Lung (tissue), 12 donors: ENCODE measurements around the gene ZNF580. TPM values are rescaled to one million over a fixed set of nuclear protein-coding genes. Genes with fewer than 3 reads are reported as not detected.

Experiments
- ATAC-seq: fragments of 200-7000 bp; cut with Tn5 transposase; one replicate; pipeline ENCODE4 v1.9.1; 2020; ENCODE audit warnings: moderate number of reproducible peaks; ENCODE audit not compliant: insufficient read depth, low FRiP score
- DNase-seq, 3 donors: peaks; one replicate each; pipeline ENCODE4 v3.0.0-alpha.2; 2013 to 2017
- H3K27ac ChIP-seq, 2 donors: one replicate each; pipeline ENCODE4 v1.5.1; 2013; ENCODE audit warnings: mild to moderate bottlenecking in 2 of 2, moderate library complexity in 2 of 2, control low read depth in 1 of 2, inconsistent platforms in 1 of 2, low read depth in 1 of 2, low read length in 1 of 2
- H3K27me3 ChIP-seq, 3 donors: one replicate each; pipeline ENCODE4 v1.5.1; 2013; ENCODE audit warnings: low read length in 2 of 3; ENCODE audit not compliant: control insufficient read depth in 3 of 3, insufficient read depth in 3 of 3
- H3K36me3 ChIP-seq, 4 donors: one replicate each; pipeline ENCODE4 v1.5.1; 2013; ENCODE audit warnings: low read length in 4 of 4, mild to moderate bottlenecking in 1 of 4, moderate library complexity in 1 of 4; ENCODE audit not compliant: control insufficient read depth in 4 of 4, insufficient read depth in 4 of 4
- H3K4me1 ChIP-seq, 5 donors: one replicate each; pipeline ENCODE4 v1.5.1; 2013; ENCODE audit warnings: low read length in 5 of 5, mild to moderate bottlenecking in 2 of 5, moderate library complexity in 1 of 5; ENCODE audit not compliant: control insufficient read depth in 5 of 5, insufficient read depth in 5 of 5
- H3K4me3 ChIP-seq: one replicate; pipeline ENCODE4 v1.5.1; 2013; ENCODE audit warnings: mild to moderate bottlenecking, control low read depth, moderate library complexity
- H3K9ac ChIP-seq, 2 donors: one replicate each; pipeline ENCODE4 v1.5.1; 2013; ENCODE audit warnings: low read length in 2 of 2, control low read depth in 1 of 2; ENCODE audit not compliant: insufficient read depth in 1 of 2
- H3K9me3 ChIP-seq, 4 donors: one replicate each; pipeline ENCODE4 v1.5.1; 2013; ENCODE audit warnings: low read length in 3 of 4, mild to moderate bottlenecking in 1 of 4, moderate library complexity in 1 of 4; ENCODE audit not compliant: control insufficient read depth in 4 of 4, insufficient read depth in 3 of 4
- WGBS, 2 donors: extraction: QIAGEN DNeasy Blood & Tissue Kit; methylation state at CpG; one replicate each; pipeline ENCODE4 v1.1.7; 2013; 5-methylcytosine and 5-hydroxymethylcytosine counted together
- polyA plus RNA-seq, 2 donors: library from polyadenylated mRNA; stranded (reverse); fragments of 200-250 nt; gene quantifications; one replicate each; pipeline ENCODE4 v1.2.1, GENCODE V29; 2013
- total RNA-seq, 2 donors: library from RNA; depleted of rRNA in 1 of 2; stranded (reverse); fragments of >200 nt in 1 of 2; gene quantifications; one replicate each; pipeline ENCODE4 v1.2.1, GENCODE V29; 2014 to 2021
- TF ChIP-seq, protein P1 (sequence below): IDR thresholded peaks from 2 replicates; pipeline ENCODE4 v1.5.1; 2012; ENCODE audit warnings: mild to moderate bottlenecking; ENCODE audit errors: control extremely low read depth, extremely low read depth
- donor health status: control.
- donor health status: control.
- donor health status: Bipolar disorder and iron deficiency.
- donor health status: healthy.
- donor health status: DM: yes; HTN: yes; CAD: no.

Gene ZNF580
- total and polyA plus RNA-seq, 4 donors: 11.1 to 41.3 (median 30.8) TPM

- no peak for DNase-seq
- Histone ChIP-seq H3K9ac (no peak overlapping the region), H3K9me3 (no peaks in the 10 kb centered on the region), H3K27ac (no peak overlapping the region), H3K36me3 (peaks cover 13 to 52% (median 21%) of the 10 kb centered on the region in 4 donors), H3K4me1 (peaks cover 0 to 9% (median 6%) of the 10 kb centered on the region in 5 donors), H3K27me3 (no peaks in the 10 kb centered on the region), H3K4me3 (no peak overlapping the region)
- TF ChIP-seq, protein P1, sequence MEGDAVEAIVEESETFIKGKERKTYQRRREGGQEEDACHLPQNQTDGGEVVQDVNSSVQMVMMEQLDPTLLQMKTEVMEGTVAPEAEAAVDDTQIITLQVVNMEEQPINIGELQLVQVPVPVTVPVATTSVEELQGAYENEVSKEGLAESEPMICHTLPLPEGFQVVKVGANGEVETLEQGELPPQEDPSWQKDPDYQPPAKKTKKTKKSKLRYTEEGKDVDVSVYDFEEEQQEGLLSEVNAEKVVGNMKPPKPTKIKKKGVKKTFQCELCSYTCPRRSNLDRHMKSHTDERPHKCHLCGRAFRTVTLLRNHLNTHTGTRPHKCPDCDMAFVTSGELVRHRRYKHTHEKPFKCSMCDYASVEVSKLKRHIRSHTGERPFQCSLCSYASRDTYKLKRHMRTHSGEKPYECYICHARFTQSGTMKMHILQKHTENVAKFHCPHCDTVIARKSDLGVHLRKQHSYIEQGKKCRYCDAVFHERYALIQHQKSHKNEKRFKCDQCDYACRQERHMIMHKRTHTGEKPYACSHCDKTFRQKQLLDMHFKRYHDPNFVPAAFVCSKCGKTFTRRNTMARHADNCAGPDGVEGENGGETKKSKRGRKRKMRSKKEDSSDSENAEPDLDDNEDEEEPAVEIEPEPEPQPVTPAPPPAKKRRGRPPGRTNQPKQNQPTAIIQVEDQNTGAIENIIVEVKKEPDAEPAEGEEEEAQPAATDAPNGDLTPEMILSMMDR: no peak
- 96% methylated on average over 56 to 75 of the region's 75 CpGs for WGBS, 2 donors
- no peak for ATAC-seq
Observed at GRCh38 chr19:55613930-55614710, 26.7 kb upstream of the ZNF580 start.

DNA sequence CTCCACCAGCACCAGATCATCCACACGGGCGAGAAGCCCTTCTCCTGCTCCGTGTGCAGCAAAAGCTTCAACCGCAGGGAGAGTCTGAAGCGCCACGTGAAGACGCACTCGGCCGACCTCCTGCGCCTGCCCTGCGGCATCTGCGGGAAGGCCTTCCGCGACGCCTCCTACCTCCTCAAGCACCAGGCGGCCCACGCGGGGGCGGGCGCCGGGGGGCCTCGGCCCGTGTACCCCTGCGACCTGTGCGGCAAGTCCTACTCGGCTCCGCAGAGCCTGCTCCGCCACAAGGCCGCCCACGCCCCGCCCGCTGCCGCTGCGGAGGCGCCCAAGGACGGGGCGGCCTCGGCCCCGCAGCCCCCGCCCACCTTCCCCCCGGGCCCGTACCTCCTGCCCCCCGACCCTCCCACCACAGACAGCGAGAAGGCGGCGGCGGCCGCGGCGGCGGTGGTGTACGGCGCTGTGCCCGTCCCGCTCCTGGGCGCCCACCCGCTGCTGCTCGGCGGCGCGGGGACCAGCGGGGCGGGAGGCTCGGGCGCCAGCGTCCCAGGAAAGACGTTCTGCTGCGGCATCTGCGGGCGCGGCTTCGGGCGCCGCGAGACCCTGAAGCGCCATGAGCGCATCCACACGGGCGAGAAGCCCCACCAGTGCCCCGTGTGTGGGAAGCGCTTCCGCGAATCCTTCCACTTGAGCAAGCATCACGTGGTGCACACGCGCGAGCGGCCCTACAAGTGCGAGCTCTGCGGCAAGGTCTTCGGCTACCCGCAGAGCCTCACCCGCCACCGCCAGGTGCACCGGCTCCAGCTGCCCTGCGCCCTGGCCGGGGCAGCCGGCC is 25.9 kb upstream of the ZNF580 start:
- no peak for ATAC-seq
- no peaks in the 10 kb centered on the region for H3K27me3 ChIP-seq
- H3K4me3 ChIP-seq: no peak overlapping the region
- H3K27ac ChIP-seq: no peak overlapping the region
- no peak for DNase-seq
- H3K9me3 ChIP-seq: no peaks in the 10 kb centered on the region
- H3K4me1 ChIP-seq: peaks cover 4 to 13% (median 9%) of the 10 kb centered on the region in 5 donors
- no peak overlapping the region for H3K9ac ChIP-seq
- 98% methylated on average over 88 to 98 of the region's 98 CpGs for WGBS, 2 donors
- peaks cover 11 to 45% (median 15%) of the 10 kb centered on the region in 4 donors for H3K36me3 ChIP-seq
- TF ChIP-seq, protein P1: no peak

DNA sequence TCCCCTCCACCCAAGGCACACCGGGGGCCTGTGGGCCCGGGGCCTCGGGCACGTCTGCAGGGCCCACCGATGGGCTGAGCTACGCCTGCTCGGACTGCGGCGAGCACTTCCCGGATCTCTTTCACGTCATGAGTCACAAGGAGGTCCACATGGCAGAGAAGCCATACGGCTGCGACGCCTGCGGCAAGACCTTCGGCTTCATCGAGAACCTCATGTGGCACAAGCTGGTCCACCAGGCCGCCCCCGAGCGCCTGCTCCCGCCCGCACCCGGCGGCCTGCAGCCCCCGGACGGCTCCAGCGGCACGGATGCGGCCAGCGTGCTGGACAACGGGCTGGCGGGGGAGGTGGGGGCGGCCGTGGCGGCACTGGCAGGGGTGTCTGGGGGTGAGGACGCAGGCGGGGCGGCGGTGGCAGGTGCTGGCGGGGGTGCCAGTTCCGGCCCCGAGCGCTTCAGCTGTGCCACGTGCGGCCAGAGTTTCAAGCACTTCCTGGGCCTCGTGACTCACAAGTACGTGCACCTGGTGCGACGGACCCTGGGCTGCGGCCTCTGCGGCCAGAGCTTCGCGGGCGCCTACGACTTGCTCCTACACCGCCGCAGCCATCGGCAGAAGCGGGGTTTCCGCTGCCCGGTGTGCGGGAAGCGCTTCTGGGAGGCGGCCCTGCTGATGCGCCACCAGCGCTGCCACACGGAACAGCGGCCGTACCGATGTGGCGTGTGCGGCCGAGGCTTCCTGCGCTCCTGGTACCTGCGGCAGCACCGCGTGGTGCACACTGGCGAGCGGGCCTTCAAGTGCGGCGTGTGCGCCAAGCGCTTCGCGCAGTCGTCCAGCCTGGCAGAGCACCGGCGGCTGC is 25.0 kb upstream of the ZNF580 start:
- no peaks in the 10 kb centered on the region for H3K9me3 ChIP-seq
- peaks cover 9 to 42% (median 14%) of the 10 kb centered on the region in 4 donors for H3K36me3 ChIP-seq

More for the DNA sequence above, 25.0 kb upstream of the ZNF580 start:
- no peak overlapping the region for H3K27ac ChIP-seq
- H3K27me3 ChIP-seq: no peaks in the 10 kb centered on the region
- 97 to 98% methylated on average over 84 to 88 of the region's 88 CpGs for WGBS, 2 donors
- TF ChIP-seq, protein P1: no peak
- ATAC-seq (no peak), DNase-seq (no peak)
- peaks cover 4 to 15% (median 13%) of the 10 kb centered on the region in 5 donors for H3K4me1 ChIP-seq
- H3K9ac ChIP-seq: no peak overlapping the region
- no peak overlapping the region for H3K4me3 ChIP-seq
